Measurements from ENCODE around the gene ZFYVE27.
A peak's percentile ranks its signal among the peaks of the same experiment; 100 is the strongest.

DNA sequence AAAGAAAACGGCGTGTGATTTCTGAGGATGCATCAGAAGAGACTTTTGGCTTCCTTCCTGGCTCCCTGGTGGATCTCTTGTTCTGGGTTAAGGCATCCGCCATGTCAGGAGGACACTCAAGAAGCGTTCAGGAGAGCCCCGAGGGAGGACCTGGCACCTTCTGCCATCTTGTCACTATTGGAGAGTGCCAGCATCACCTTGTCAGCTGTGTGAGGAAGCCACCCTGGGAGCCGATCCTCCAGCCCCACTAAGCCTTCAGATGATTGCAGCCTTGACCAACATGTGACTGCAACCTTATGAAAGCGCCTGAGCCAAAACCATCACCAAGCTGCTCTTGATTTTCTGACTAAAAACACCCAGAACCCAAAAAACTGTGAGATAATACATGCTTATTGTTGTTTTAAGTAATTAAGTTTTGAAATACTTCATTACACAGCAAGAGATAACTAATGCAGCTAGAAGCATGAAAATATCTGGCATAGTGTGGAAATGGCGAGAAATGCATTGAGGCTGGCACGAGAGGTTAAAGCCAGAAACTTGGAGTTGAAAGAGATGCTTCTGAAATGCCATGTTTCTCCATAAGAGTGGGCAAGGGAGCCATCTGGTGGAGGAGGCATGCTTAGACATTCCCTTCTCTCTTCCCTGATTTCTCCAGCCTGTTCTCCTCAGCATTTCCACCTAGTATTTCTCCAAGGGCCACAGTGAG is 5.4 kb upstream of the ZFYVE27 start:
- TF ChIP-seq POLR2A (IDR thresholded peaks at IDR 0.05) (no peak), POLR2AphosphoS5 (IDR thresholded peaks at IDR 0.05) (no peak)
- TF ChIP-seq, protein P1, sequence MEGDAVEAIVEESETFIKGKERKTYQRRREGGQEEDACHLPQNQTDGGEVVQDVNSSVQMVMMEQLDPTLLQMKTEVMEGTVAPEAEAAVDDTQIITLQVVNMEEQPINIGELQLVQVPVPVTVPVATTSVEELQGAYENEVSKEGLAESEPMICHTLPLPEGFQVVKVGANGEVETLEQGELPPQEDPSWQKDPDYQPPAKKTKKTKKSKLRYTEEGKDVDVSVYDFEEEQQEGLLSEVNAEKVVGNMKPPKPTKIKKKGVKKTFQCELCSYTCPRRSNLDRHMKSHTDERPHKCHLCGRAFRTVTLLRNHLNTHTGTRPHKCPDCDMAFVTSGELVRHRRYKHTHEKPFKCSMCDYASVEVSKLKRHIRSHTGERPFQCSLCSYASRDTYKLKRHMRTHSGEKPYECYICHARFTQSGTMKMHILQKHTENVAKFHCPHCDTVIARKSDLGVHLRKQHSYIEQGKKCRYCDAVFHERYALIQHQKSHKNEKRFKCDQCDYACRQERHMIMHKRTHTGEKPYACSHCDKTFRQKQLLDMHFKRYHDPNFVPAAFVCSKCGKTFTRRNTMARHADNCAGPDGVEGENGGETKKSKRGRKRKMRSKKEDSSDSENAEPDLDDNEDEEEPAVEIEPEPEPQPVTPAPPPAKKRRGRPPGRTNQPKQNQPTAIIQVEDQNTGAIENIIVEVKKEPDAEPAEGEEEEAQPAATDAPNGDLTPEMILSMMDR (IDR thresholded peaks at IDR 0.05): peak; percentile 63 to 91 (median 82)

Measured in sigmoid colon (tissue), 4 donors.